GM12878 (cell line): ENCODE results near the gene BOLA2B.

Experiments
- ATF2 ChIP-seq: IDR thresholded peaks from 2 replicates; pipeline ENCODE4 v1.6.1; 2012; ENCODE audit warnings: low read length, inconsistent platforms
- ATF7 ChIP-seq: fragments of 450-650 bp; IDR thresholded peaks from 2 replicates; pipeline ENCODE4 v1.6.1; 2016; ENCODE audit warnings: low read depth, mild to moderate bottlenecking
- CTCF ChIP-seq, 3 experiments: IDR thresholded peaks in 2 of 3; conservative IDR thresholded peaks in 1 of 3; 2 replicates each; pipeline ENCODE4 v1.5.1; 2011; ENCODE audit warnings: low read depth in 3 of 3, low read length in 3 of 3, mild to moderate bottlenecking in 3 of 3, control low read depth in 2 of 3, moderate library complexity in 2 of 3, inconsistent platforms in 1 of 3, mixed read lengths in 1 of 3; ENCODE audit not compliant: control insufficient read depth in 2 of 3, insufficient read depth in 1 of 3; ENCODE audit errors: extremely low read depth in 1 of 3
- ETV6 ChIP-seq, 2 experiments: fragments of 450-650 bp in 1 of 2; IDR thresholded peaks in 1 of 2; conservative IDR thresholded peaks in 1 of 2; 2 replicates each; pipeline ENCODE4 v1.6.1; 2014; ENCODE audit warnings: antibody characterized with exemption in 1 of 2, borderline replicate concordance in 1 of 2, low read depth in 1 of 2, mild to moderate bottlenecking in 1 of 2, moderate library complexity in 1 of 2
- GABPA ChIP-seq: IDR thresholded peaks from 2 replicates; pipeline ENCODE4 v1.6.1; 2014; ENCODE audit warnings: antibody characterized with exemption, low read depth, mild to moderate bottlenecking, inconsistent platforms
- MAX ChIP-seq: IDR thresholded peaks from 2 replicates; pipeline ENCODE4 v1.6.1; 2012; ENCODE audit warnings: low read depth, low read length, improper control_type of control experiment
- NRF1 ChIP-seq: conservative IDR thresholded peaks from 2 replicates; pipeline ENCODE4 v1.6.1; 2011; ENCODE audit warnings: mild to moderate bottlenecking, low read depth, low read length, improper control_type of control experiment
- POLR2A ChIP-seq: IDR thresholded peaks from 2 replicates; pipeline ENCODE4 v1.6.1; 2011; ENCODE audit warnings: low read depth, mild to moderate bottlenecking, low read length
- POLR2AphosphoS5 ChIP-seq: IDR thresholded peaks from 2 replicates; pipeline ENCODE4 v1.6.1; 2011; ENCODE audit warnings: mild to moderate bottlenecking, low read length, inconsistent platforms
- TAF1 ChIP-seq: IDR thresholded peaks from 2 replicates; pipeline ENCODE4 v1.6.1; 2011; ENCODE audit warnings: mild to moderate bottlenecking, low read depth, low read length, borderline replicate concordance
- ZNF217 ChIP-seq: fragments of 450-650 bp; IDR thresholded peaks from 2 replicates; pipeline ENCODE4 v1.6.1; 2017; ENCODE audit warnings: antibody characterized with exemption, mild to moderate bottlenecking

GRCh38 chr16:30155188-30155587 is 38.3 kb downstream of the BOLA2B start:
- TF ChIP-seq CTCF (IDR thresholded peaks at IDR 0.05 in 2 of 3, conservative IDR thresholded peaks at IDR 0.05 in 1 of 3; ENCODE audit: control insufficient read depth in 2 of 3, extremely low read depth in 1 of 3, insufficient read depth in 1 of 3, low read depth in 3 of 3, low read length in 3 of 3) = no peak
- TF ChIP-seq MAX = no peak
- no peak for TF ChIP-seq POLR2AphosphoS5
- TF ChIP-seq TAF1 = no peak
- TF ChIP-seq POLR2A = no peak
- no peak for TF ChIP-seq ATF7
- no peak for TF ChIP-seq ATF2
- TF ChIP-seq GABPA = no peak
- no peak for TF ChIP-seq ZNF217
- no peak for TF ChIP-seq NRF1
- no peak for TF ChIP-seq ETV6 (conservative IDR thresholded peaks at IDR 0.05 in 1 of 2, IDR thresholded peaks at IDR 0.05 in 1 of 2; ENCODE audit: borderline replicate concordance in 1 of 2, low read depth in 1 of 2)
